ENCODE results near the gene SESN1. TPM values are rescaled to one million over a fixed set of nuclear protein-coding genes. Genes with fewer than 3 reads are reported as not detected.

Gene SESN1
- total RNA-seq, 1 donor from 2014 or later: 23.6 TPM

GRCh38 chr6:109103942-109104341, 9.3 kb upstream of the SESN1 start:
- H3K9me3 Mint-ChIP-seq (ENCODE audit: unreplicated experiment): no peaks in the 10 kb centered on the region
- no peak for TF ChIP-seq CTCF (IDR thresholded peaks at IDR 0.05; ENCODE audit: unreplicated experiment)
- H3K4me1 Mint-ChIP-seq (ENCODE audit: unreplicated experiment): no peaks in the 10 kb centered on the region
- H3K27me3 Mint-ChIP-seq (ENCODE audit: unreplicated experiment): no peaks in the 10 kb centered on the region
- no peak overlapping the region for H3K4me3 Mint-ChIP-seq (ENCODE audit: unreplicated experiment)
- H3K27ac Mint-ChIP-seq (ENCODE audit: unreplicated experiment): no peak overlapping the region
- no peak for DNase-seq (ENCODE audit: low spot score)
- H3K36me3 Mint-ChIP-seq (ENCODE audit: low read depth, unreplicated experiment): no peaks in the 10 kb centered on the region

- H3K9me3 Mint-ChIP-seq (ENCODE audit: unreplicated experiment): no peaks in the 10 kb centered on the region
- H3K4me3 Mint-ChIP-seq (ENCODE audit: unreplicated experiment): no peak overlapping the region
- peaks cover 2% of the 10 kb centered on the region for H3K36me3 Mint-ChIP-seq (ENCODE audit: low read depth, unreplicated experiment)
- H3K27me3 Mint-ChIP-seq (ENCODE audit: unreplicated experiment): no peaks in the 10 kb centered on the region
- TF ChIP-seq CTCF (IDR thresholded peaks at IDR 0.05; ENCODE audit: unreplicated experiment): no peak
- H3K4me1 Mint-ChIP-seq (ENCODE audit: unreplicated experiment): no peaks in the 10 kb centered on the region
- DNase-seq (ENCODE audit: low spot score): no peak
- no peak overlapping the region for H3K27ac Mint-ChIP-seq (ENCODE audit: unreplicated experiment)
Measured at GRCh38 chr6:109102762-109103161, 8.1 kb upstream of the SESN1 start.

- Mint-ChIP-seq H3K4me1 (ENCODE audit: unreplicated experiment) (peaks cover 11% of the 10 kb centered on the region), H3K27me3 (ENCODE audit: unreplicated experiment) (no peaks in the 10 kb centered on the region), H3K9me3 (ENCODE audit: unreplicated experiment) (no peaks in the 10 kb centered on the region), H3K27ac (ENCODE audit: unreplicated experiment) (no peak overlapping the region), H3K4me3 (ENCODE audit: unreplicated experiment) (no peak overlapping the region), H3K36me3 (ENCODE audit: low read depth, unreplicated experiment) (peaks cover 3% of the 10 kb centered on the region)
- no peak for TF ChIP-seq CTCF (IDR thresholded peaks at IDR 0.05; ENCODE audit: unreplicated experiment)
- DNase-seq (ENCODE audit: low spot score): no peak
Measured at GRCh38 chr6:109097661-109098060, 3.0 kb upstream of the SESN1 start.

- peaks cover 22% of the 10 kb centered on the region for H3K4me1 Mint-ChIP-seq (ENCODE audit: unreplicated experiment)
- no peaks in the 10 kb centered on the region for H3K9me3 Mint-ChIP-seq (ENCODE audit: unreplicated experiment)
- H3K27ac Mint-ChIP-seq (ENCODE audit: unreplicated experiment): no peak overlapping the region
- H3K4me3 Mint-ChIP-seq (ENCODE audit: unreplicated experiment): peak overlapping the region; percentile 90
- TF ChIP-seq CTCF (IDR thresholded peaks at IDR 0.05; ENCODE audit: unreplicated experiment): no peak
- no peaks in the 10 kb centered on the region for H3K27me3 Mint-ChIP-seq (ENCODE audit: unreplicated experiment)
- no peak for DNase-seq (ENCODE audit: low spot score)
- H3K36me3 Mint-ChIP-seq (ENCODE audit: low read depth, unreplicated experiment): peaks cover 3% of the 10 kb centered on the region
Measured at GRCh38 chr6:109096208-109096607, 1.6 kb upstream of the SESN1 start.

GRCh38 chr6:109095835-109096084, 1.1 kb upstream of the SESN1 start:
- H3K9me3 Mint-ChIP-seq (ENCODE audit: unreplicated experiment): no peaks in the 10 kb centered on the region
- no peak for DNase-seq (ENCODE audit: low spot score)
- peak overlapping the region; percentile 96 for H3K27ac Mint-ChIP-seq (ENCODE audit: unreplicated experiment)
- H3K4me3 Mint-ChIP-seq (ENCODE audit: unreplicated experiment): peak overlapping the region; percentile 90
- no peaks in the 10 kb centered on the region for H3K27me3 Mint-ChIP-seq (ENCODE audit: unreplicated experiment)
- H3K36me3 Mint-ChIP-seq (ENCODE audit: low read depth, unreplicated experiment): peaks cover 3% of the 10 kb centered on the region
- peaks cover 23% of the 10 kb centered on the region for H3K4me1 Mint-ChIP-seq (ENCODE audit: unreplicated experiment)
- TF ChIP-seq CTCF (IDR thresholded peaks at IDR 0.05; ENCODE audit: unreplicated experiment): no peak

Data from endothelial cell (in vitro differentiated cells).